ENCODE measurements around the gene CCDC127.

CCDC127 gene

DNA sequence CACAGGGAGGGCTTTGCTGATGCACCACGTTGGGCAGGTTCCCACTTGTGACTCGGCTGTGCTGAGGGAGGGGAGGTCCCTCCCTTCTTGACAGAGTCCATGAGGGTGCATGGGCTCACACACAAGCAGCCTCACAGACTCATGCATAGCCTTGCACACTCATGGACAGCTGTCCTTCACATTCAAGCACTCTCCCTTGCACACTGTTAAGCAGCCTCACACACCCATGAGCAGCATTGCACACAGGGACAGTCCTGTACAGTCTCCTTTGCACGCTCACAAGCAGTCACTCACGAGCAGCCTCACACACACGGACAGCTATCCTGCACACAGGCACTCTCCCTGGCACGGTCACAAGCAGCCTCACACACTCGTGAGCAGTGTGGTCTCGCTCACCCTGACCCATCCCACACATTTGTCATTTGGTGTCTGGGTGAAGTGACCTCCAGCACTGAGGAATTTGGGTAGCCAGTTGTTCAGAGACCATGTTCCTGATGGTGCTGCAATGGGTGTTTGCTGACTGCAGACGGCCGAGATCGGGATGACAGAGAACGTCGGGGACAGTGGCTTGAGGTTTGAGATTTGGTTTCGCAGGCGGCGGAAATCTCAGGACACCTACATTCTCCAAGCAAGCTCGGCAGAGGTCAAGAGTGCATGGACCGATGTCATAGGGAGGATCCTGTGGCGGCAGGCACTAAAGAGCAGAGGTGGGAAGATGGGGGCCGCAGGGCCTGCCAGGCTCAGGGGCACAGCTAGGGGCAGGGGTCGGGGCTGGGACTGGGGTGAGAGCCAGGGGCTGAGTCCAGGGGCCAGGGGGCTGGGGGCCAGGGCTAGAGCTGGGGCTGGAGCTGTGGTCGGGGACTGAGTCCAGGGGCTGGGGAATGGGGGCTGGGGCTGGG is 44.3 kb downstream of the CCDC127 start:
- TF ChIP-seq, protein P1, sequence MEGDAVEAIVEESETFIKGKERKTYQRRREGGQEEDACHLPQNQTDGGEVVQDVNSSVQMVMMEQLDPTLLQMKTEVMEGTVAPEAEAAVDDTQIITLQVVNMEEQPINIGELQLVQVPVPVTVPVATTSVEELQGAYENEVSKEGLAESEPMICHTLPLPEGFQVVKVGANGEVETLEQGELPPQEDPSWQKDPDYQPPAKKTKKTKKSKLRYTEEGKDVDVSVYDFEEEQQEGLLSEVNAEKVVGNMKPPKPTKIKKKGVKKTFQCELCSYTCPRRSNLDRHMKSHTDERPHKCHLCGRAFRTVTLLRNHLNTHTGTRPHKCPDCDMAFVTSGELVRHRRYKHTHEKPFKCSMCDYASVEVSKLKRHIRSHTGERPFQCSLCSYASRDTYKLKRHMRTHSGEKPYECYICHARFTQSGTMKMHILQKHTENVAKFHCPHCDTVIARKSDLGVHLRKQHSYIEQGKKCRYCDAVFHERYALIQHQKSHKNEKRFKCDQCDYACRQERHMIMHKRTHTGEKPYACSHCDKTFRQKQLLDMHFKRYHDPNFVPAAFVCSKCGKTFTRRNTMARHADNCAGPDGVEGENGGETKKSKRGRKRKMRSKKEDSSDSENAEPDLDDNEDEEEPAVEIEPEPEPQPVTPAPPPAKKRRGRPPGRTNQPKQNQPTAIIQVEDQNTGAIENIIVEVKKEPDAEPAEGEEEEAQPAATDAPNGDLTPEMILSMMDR (IDR thresholded peaks at IDR 0.05; ENCODE audit: unreplicated experiment in 3 of 3) = no peak
- no peak overlapping the region for H3K27ac Mint-ChIP-seq
- H3K27me3 Mint-ChIP-seq (ENCODE audit: low read depth) = peaks cover 10% of the 10 kb centered on the region
- H3K36me3 Mint-ChIP-seq (ENCODE audit: low read depth) = no peaks in the 10 kb centered on the region
- peaks cover 2% of the 10 kb centered on the region for H3K9me3 Mint-ChIP-seq
- no peak overlapping the region for H3K4me3 Mint-ChIP-seq
- peaks cover 21% of the 10 kb centered on the region for H3K4me1 Mint-ChIP-seq

DNA sequence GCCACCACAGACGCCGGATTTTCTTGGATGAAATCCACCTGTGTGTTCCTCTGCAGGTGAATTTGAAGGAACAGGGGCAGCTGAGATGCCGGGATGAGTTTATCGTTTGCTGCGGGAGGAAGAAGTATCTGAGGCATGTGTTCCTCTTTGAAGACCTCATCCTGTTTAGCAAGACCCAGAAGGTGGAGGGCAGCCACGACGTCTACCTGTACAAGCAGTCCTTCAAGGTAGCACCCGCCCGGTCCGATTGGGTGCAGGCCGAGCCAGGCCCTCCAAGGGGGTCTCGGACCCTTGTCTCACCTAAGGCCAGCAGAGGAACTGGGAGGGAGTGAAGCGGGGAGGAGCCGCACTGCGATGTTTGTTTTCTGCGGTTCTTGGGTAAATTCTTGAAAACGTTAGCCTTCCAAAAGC is 45.1 kb downstream of the CCDC127 start:
- no peak overlapping the region for H3K4me3 Mint-ChIP-seq
- peaks cover 20% of the 10 kb centered on the region for H3K4me1 Mint-ChIP-seq
- H3K27me3 Mint-ChIP-seq (ENCODE audit: low read depth) = peaks cover 10% of the 10 kb centered on the region
- TF ChIP-seq, protein P1 (IDR thresholded peaks at IDR 0.05; ENCODE audit: unreplicated experiment in 3 of 3) = no peak
- H3K9me3 Mint-ChIP-seq = no peaks in the 10 kb centered on the region
- no peaks in the 10 kb centered on the region for H3K36me3 Mint-ChIP-seq (ENCODE audit: low read depth)
- no peak overlapping the region for H3K27ac Mint-ChIP-seq

DNA sequence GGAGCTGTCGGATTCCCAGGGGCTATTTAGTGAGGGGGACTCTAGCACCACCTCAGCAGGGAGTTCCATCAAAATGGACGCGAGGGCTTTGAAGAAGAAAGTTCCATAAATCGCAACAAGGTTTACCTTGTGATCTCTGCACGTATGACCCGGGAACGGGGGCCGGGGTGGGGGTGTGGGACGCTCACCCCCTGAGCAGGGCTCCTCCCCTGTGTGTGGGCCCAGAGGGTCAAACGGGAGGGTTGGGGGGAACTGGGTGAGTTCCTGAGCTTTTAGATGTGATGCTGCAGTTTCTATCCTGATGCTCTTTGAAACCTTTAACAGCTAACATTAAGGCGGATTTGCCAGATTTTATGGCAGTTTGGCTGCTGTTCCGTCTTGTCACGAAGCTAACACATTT is 45.5 kb downstream of the CCDC127 start:
- no peak overlapping the region for H3K27ac Mint-ChIP-seq
- H3K9me3 Mint-ChIP-seq = no peaks in the 10 kb centered on the region
- peaks cover 10% of the 10 kb centered on the region for H3K27me3 Mint-ChIP-seq (ENCODE audit: low read depth)
- TF ChIP-seq, protein P1 (IDR thresholded peaks at IDR 0.05; ENCODE audit: unreplicated experiment in 3 of 3) = no peak
- H3K4me3 Mint-ChIP-seq = no peak overlapping the region
- no peaks in the 10 kb centered on the region for H3K36me3 Mint-ChIP-seq (ENCODE audit: low read depth)
- H3K4me1 Mint-ChIP-seq = peaks cover 20% of the 10 kb centered on the region

DNA sequence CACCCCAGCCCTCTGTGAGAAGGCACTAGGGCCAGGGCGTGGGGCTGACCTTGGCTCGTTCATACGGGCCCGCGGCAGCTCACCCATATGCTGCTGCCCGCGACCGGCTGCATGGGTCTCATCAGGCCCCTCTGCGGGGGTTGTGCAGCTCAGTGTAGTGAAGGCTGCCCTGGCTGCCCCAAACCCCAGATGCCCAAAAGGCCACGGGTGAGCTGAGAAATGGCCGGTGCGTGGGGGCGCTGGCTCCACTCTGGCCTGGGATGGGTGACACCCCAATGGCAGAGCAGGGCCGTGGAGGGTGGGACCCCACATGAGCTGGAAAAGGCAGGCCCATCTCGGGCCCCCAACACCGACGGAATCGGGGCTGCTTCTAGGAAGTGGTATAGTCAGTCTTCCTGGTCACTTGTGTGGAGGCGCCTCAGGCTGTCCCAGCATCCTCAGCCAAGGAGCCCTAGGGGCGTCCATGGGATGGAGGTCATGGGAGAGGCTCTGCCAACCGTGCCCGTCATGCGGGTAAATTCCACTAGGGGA is 46.1 kb downstream of the CCDC127 start:
- no peaks in the 10 kb centered on the region for H3K9me3 Mint-ChIP-seq
- no peak overlapping the region for H3K4me3 Mint-ChIP-seq
- no peak overlapping the region for H3K27ac Mint-ChIP-seq
- peaks cover 10% of the 10 kb centered on the region for H3K27me3 Mint-ChIP-seq (ENCODE audit: low read depth)
- peaks cover 15% of the 10 kb centered on the region for H3K4me1 Mint-ChIP-seq
- H3K36me3 Mint-ChIP-seq (ENCODE audit: low read depth) = no peaks in the 10 kb centered on the region
- TF ChIP-seq, protein P1 (IDR thresholded peaks at IDR 0.05; ENCODE audit: unreplicated experiment in 3 of 3) = no peak

DNA sequence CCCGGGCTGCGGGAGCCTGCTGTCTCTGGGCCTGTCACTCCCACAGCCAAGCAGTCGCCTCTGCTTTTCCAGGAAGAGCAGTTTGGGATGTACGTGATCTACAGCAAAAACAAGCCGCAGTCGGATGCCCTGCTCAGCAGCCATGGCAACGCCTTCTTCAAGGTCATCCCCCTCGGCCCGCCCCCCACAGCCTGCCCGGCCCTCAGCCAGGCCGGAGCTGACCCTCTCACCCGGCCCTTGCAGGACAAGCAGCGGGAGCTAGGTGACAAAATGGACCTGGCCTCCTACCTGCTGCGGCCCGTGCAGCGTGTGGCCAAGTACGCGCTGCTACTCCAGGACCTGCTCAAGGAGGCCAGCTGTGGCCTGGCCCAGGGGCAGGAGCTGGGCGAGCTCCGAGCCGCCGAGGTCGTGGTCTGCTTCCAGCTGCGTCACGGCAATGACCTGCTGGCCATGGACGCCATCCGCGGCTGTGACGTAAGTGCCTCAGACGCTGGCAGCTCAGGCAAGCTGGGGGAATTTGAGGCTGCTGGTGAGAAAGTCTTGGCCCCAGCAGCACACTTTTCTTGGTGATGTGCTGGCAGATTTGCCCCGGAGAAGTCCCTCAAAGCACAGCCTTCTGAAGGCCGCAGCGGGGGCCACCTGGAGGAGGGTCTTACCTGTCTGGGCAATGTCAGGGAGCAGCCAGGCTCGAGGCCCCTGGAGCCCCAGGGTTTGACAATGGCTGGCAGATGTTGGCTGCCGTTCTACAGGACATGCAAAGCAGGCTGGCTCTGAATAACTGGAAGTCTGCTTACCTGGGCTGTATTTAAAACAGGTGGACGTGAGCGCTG is 46.8 kb downstream of the CCDC127 start:
- no peak overlapping the region for H3K4me3 Mint-ChIP-seq
- H3K27me3 Mint-ChIP-seq (ENCODE audit: low read depth) = peaks cover 10% of the 10 kb centered on the region
- H3K36me3 Mint-ChIP-seq (ENCODE audit: low read depth) = no peaks in the 10 kb centered on the region
- TF ChIP-seq, protein P1 (IDR thresholded peaks at IDR 0.05; ENCODE audit: unreplicated experiment in 3 of 3) = no peak
- H3K9me3 Mint-ChIP-seq = no peaks in the 10 kb centered on the region
- H3K4me1 Mint-ChIP-seq = peaks cover 15% of the 10 kb centered on the region
- H3K27ac Mint-ChIP-seq = peak overlapping the region in 1 of 3 experiments; percentile 57
